ENCODE results near the gene GRIK1.

Gene GRIK1

GRCh38 chr21:29939924-29940275 is at the start of gene GRIK1:
TSS of gene GRIK1 (minus strand) at chr21:29939996.
- peak; percentile 11 for DNase-seq (ENCODE audit: low spot score)
- POLR2A ChIA-PET (ENCODE audit: low non-redundant PET), result interaction anchor here (0.6 kb wide), 1 partner anchor 8 kb away, joined by 3 read pairs; no protein-coding TSS in a partner anchor
- no peak for TF ChIP-seq CTCF (conservative IDR thresholded peaks at IDR 0.05; ENCODE audit: low read depth)
- H3K27ac ChIP-seq, result no peak within 1 kb of the TSS
- CTCF ChIA-PET, result no interaction called here

GRCh38 chr21:29987762-29988161 is 48.0 kb upstream of the GRIK1 start:
- DNase-seq (ENCODE audit: low spot score), result no peak
- no peak for TF ChIP-seq CTCF (conservative IDR thresholded peaks at IDR 0.05; ENCODE audit: low read depth)
- H3K27ac ChIP-seq, result no peak overlapping the region
- POLR2A ChIA-PET (ENCODE audit: low non-redundant PET), result no interaction called here
- CTCF ChIA-PET, result interaction anchor here (0.8 kb wide), 1 partner anchor 8 kb away, joined by 3 read pairs; no protein-coding TSS in a partner anchor

- H3K27ac ChIP-seq, result no peak overlapping the region
- ChIA-PET CTCF (interaction anchor here (0.5 to 0.6 kb wide), 3 partner anchors 55 to 626 kb away, joined by 3 to 7 read pairs (median 3); no protein-coding TSS in a partner anchor), POLR2A (ENCODE audit: low non-redundant PET) (no interaction called here)
- no peak for DNase-seq (ENCODE audit: low spot score)
- TF ChIP-seq CTCF (conservative IDR thresholded peaks at IDR 0.05; ENCODE audit: low read depth), result no peak
Measured at GRCh38 chr21:29985866-29986265, 46.1 kb upstream of the GRIK1 start.

GRCh38 chr21:29979043-29979442 is 39.2 kb upstream of the GRIK1 start:
- POLR2A ChIA-PET (ENCODE audit: low non-redundant PET), result no interaction called here
- no peak for DNase-seq (ENCODE audit: low spot score)
- no peak overlapping the region for H3K27ac ChIP-seq
- CTCF ChIA-PET, result no interaction called here
- TF ChIP-seq CTCF (conservative IDR thresholded peaks at IDR 0.05; ENCODE audit: low read depth), result no peak

- ChIA-PET CTCF (no interaction called here), POLR2A (ENCODE audit: low non-redundant PET) (no interaction called here)
- DNase-seq (ENCODE audit: low spot score), result no peak
- no peak overlapping the region for H3K27ac ChIP-seq
- TF ChIP-seq CTCF (conservative IDR thresholded peaks at IDR 0.05; ENCODE audit: low read depth), result no peak
Measured at GRCh38 chr21:29975776-29976175, 36.0 kb upstream of the GRIK1 start.

- POLR2A ChIA-PET (ENCODE audit: low non-redundant PET), result no interaction called here
- DNase-seq (ENCODE audit: low spot score), result no peak
- no peak for TF ChIP-seq CTCF (conservative IDR thresholded peaks at IDR 0.05; ENCODE audit: low read depth)
- CTCF ChIA-PET, result interaction anchor here (0.7 kb wide), 1 partner anchor 423 kb away, joined by 3 read pairs; no protein-coding TSS in a partner anchor
- no peak overlapping the region for H3K27ac ChIP-seq
Measured at GRCh38 chr21:29973258-29973657, 33.5 kb upstream of the GRIK1 start.

Measured in RWPE1 (cell line).